ENCODE data around the gene RBM33. TPM values are rescaled to one million over a fixed set of nuclear protein-coding genes. Genes with fewer than 3 reads are reported as not detected.

Gene RBM33
- total RNA-seq, 2 donors from 2014 or later, result 86.8 to 87.1 TPM

DNA sequence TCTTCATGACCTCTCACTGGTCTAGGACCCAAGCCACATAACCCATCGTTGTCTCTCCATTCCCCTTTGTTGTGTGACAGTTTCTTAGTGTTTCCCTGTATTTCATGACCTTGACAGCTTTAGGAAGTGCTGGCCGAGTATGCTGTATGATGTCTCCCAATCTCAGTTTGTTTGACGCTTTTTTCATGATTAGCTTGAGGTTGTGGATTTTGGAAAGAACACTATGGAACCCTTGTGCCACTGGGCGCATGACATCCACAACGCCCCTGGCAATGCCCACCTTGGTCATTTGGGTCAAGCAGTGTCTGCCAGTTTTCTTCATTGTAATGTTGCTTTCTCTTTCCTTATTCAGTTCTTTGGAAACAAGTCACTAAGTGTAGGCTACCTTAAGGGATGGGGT lies 52.3 kb downstream of the RBM33 start:
- WGBS, 2 experiments (ENCODE audit: insufficient coverage in 1 of 2, insufficient read length in 1 of 2), result 95 to 96% methylated on average over 3 to 5 of the region's 5 CpGs
- Mint-ChIP-seq H3K4me3 (no peak overlapping the region), H3K36me3 (ENCODE audit: low read depth) (peaks cover 27% of the 10 kb centered on the region), H3K27me3 (ENCODE audit: insufficient read depth) (no peaks in the 10 kb centered on the region), H3K27ac (no peak overlapping the region), H3K9me3 (no peaks in the 10 kb centered on the region), H3K4me1 (peaks cover 30% of the 10 kb centered on the region)
- TF ChIP-seq, protein P1, sequence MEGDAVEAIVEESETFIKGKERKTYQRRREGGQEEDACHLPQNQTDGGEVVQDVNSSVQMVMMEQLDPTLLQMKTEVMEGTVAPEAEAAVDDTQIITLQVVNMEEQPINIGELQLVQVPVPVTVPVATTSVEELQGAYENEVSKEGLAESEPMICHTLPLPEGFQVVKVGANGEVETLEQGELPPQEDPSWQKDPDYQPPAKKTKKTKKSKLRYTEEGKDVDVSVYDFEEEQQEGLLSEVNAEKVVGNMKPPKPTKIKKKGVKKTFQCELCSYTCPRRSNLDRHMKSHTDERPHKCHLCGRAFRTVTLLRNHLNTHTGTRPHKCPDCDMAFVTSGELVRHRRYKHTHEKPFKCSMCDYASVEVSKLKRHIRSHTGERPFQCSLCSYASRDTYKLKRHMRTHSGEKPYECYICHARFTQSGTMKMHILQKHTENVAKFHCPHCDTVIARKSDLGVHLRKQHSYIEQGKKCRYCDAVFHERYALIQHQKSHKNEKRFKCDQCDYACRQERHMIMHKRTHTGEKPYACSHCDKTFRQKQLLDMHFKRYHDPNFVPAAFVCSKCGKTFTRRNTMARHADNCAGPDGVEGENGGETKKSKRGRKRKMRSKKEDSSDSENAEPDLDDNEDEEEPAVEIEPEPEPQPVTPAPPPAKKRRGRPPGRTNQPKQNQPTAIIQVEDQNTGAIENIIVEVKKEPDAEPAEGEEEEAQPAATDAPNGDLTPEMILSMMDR (conservative IDR thresholded peaks at IDR 0.05), result no peak
- Histone ChIP-seq H3K9me3 (ENCODE audit: control insufficient read depth, low read length) (no peaks in the 10 kb centered on the region), H3K4me1 (ENCODE audit: control insufficient read depth, insufficient read depth, low read length) (peaks cover 9% of the 10 kb centered on the region), H3K27me3 (ENCODE audit: control insufficient read depth, insufficient read depth, low read length, poor library complexity, severe bottlenecking) (no peaks in the 10 kb centered on the region), H3K36me3 (ENCODE audit: control insufficient read depth, insufficient read depth, low read length) (peaks cover 33% of the 10 kb centered on the region), H3K4me3 (ENCODE audit: low read length) (no peak overlapping the region), H3K9ac (ENCODE audit: extremely low read depth, low read length, poor library complexity, severe bottlenecking) (no peak overlapping the region), H3K27ac (ENCODE audit: low read depth, low read length) (no peak overlapping the region)
- no peak for DNase-seq

GRCh38 chr7:155698633-155699032 lies 54.2 kb downstream of the RBM33 start:
- 100% methylated on average over 1 of the region's 1 CpG; no CpG with 5 or more reads in 1 of the 2 experiments for WGBS, 2 experiments (ENCODE audit: insufficient coverage in 1 of 2, insufficient read length in 1 of 2)
- H3K9ac ChIP-seq (ENCODE audit: extremely low read depth, low read length, poor library complexity, severe bottlenecking), result no peak overlapping the region
- no peaks in the 10 kb centered on the region for H3K9me3 ChIP-seq (ENCODE audit: control insufficient read depth, low read length)
- Mint-ChIP-seq H3K4me1 (peaks cover 22% of the 10 kb centered on the region), H3K27ac (no peak overlapping the region), H3K4me3 (no peak overlapping the region), H3K9me3 (no peaks in the 10 kb centered on the region), H3K36me3 (ENCODE audit: low read depth) (peaks cover 45% of the 10 kb centered on the region), H3K27me3 (ENCODE audit: insufficient read depth) (no peaks in the 10 kb centered on the region)
- TF ChIP-seq, protein P1 (conservative IDR thresholded peaks at IDR 0.05), result no peak
- DNase-seq, result no peak
- peaks cover 3% of the 10 kb centered on the region for H3K4me1 ChIP-seq (ENCODE audit: control insufficient read depth, insufficient read depth, low read length)
- no peaks in the 10 kb centered on the region for H3K27me3 ChIP-seq (ENCODE audit: control insufficient read depth, insufficient read depth, low read length, poor library complexity, severe bottlenecking)
- H3K4me3 ChIP-seq (ENCODE audit: low read length), result no peak overlapping the region
- H3K36me3 ChIP-seq (ENCODE audit: control insufficient read depth, insufficient read depth, low read length), result peaks cover 51% of the 10 kb centered on the region
- H3K27ac ChIP-seq (ENCODE audit: low read depth, low read length), result no peak overlapping the region

DNA sequence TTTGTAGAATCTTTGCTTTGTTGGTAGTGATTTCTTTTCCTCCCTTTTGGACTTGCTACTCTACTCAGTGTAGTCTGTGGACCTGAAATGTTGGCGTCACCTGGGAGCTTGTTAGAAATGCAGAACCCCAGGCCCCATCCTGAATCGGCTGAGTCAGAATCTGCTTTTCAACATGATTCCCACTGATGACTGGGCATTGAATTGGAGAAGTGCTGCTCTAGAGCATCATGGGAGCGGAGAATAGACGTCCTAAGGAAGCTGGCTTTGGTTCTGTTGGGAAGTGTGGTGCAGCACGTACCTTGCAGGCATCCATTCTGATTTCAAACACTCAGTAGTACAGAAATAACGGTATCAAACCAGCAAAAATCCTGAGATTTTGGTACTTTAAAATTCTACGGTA lies 54.7 kb downstream of the RBM33 start:
- Histone ChIP-seq H3K9ac (ENCODE audit: extremely low read depth, low read length, poor library complexity, severe bottlenecking) (no peak overlapping the region), H3K9me3 (ENCODE audit: control insufficient read depth, low read length) (no peaks in the 10 kb centered on the region), H3K27me3 (ENCODE audit: control insufficient read depth, insufficient read depth, low read length, poor library complexity, severe bottlenecking) (no peaks in the 10 kb centered on the region), H3K4me1 (ENCODE audit: control insufficient read depth, insufficient read depth, low read length) (peaks cover 3% of the 10 kb centered on the region), H3K36me3 (ENCODE audit: control insufficient read depth, insufficient read depth, low read length) (peaks cover 56% of the 10 kb centered on the region), H3K27ac (ENCODE audit: low read depth, low read length) (no peak overlapping the region), H3K4me3 (ENCODE audit: low read length) (no peak overlapping the region)
- TF ChIP-seq, protein P1 (conservative IDR thresholded peaks at IDR 0.05), result no peak
- no peak for DNase-seq
- H3K36me3 Mint-ChIP-seq (ENCODE audit: low read depth), result peaks cover 50% of the 10 kb centered on the region
- no peak overlapping the region for H3K27ac Mint-ChIP-seq
- 87 to 93% methylated on average over 6 to 7 of the region's 7 CpGs for whole genome bisulfite sequencing, 2 experiments (ENCODE audit: insufficient coverage in 1 of 2, insufficient read length in 1 of 2)
- peaks cover 22% of the 10 kb centered on the region for H3K4me1 Mint-ChIP-seq
- no peak overlapping the region for H3K4me3 Mint-ChIP-seq
- H3K9me3 Mint-ChIP-seq, result no peaks in the 10 kb centered on the region
- H3K27me3 Mint-ChIP-seq (ENCODE audit: insufficient read depth), result no peaks in the 10 kb centered on the region
